Posterior vena cava (tissue), 2 donors: ENCODE data around the gene HNRNPCL2. TPM values are rescaled to one million over a fixed set of nuclear protein-coding genes. Genes with fewer than 3 reads are reported as not detected.
"Not testable (repeated sequence)": the region's sequence is repeated elsewhere in the genome, so short reads cannot be mapped to it uniquely, and the experiment has no call there.

Source experiments
- DNase-seq: peaks from one replicate; pipeline ENCODE4 v3.0.0-alpha.2; 2020; ENCODE audit warnings: low spot score
- intact Hi-C, 2 donors: fragments of 100-400 bp; cut with DNase I; formaldehyde crosslinking; loops; one replicate each; pipeline versions ENCODE4 v1.14.1 to v1.14.2; 2022 to 2023
- long read RNA-seq, 2 donors: library from polyadenylated mRNA; unstranded; transcript quantifications; one replicate each; pipeline ENCODE4 v2.0.0, GENCODE V29; 2020 to 2021
- total RNA-seq, 2 donors: library from RNA; stranded (reverse); fragmentation: NEBNext Ultra II Directional; extraction: Animal tissue kit (Norgen Biotek cat#: 25700); gene quantifications; one replicate each; pipeline ENCODE4 v1.2.1, GENCODE V29; 2021
- donor health status: DM: yes; HTN: yes; CAD: no.
- donor health status: DM: yes; HTN: yes; CAD: no.

Gene HNRNPCL2
- not detected for total RNA-seq
- long read RNA-seq, donor 1, result 0 reads
- long read RNA-seq, donor 2, result 0 reads

- DNase-seq, intact Hi-C loops: not testable (repeated sequence)
Observed at GRCh38 chr1:13116754-13117153, at the start of gene HNRNPCL2. Gene HNRNPCL2 (minus strand): TSS chr1:13116854. CDS start chr1:13116400, 454 bp downstream.

- DNase-seq, intact Hi-C loops: not testable (repeated sequence)
Observed at GRCh38 chr1:13165531-13165930, 48.9 kb upstream of the HNRNPCL2 start, which contains the start of gene HNRNPCL4. Gene HNRNPCL4 (minus strand): TSS chr1:13165631. CDS start chr1:13165467, 164 bp downstream.

GRCh38 chr1:13155909-13156308 lies 39.3 kb upstream of the HNRNPCL2 start, which contains the start of gene PRAMEF26:
Gene PRAMEF26 (minus strand): TSS chr1:13156009. CDS start chr1:13153095, 2,914 bp downstream.
- intact Hi-C loops, result not testable (repeated sequence)

GRCh38 chr1:13070474-13070873 lies 46.2 kb downstream of the HNRNPCL2 start, which contains the start of gene PRAMEF25:
Gene PRAMEF25 (plus strand): TSS chr1:13070774. CDS start chr1:13073694, 2,920 bp downstream.
- intact Hi-C loops, DNase-seq: not testable (repeated sequence)

More at GRCh38 chr1:13155909-13156308, 39.3 kb upstream of the HNRNPCL2 start, which contains the start of gene PRAMEF26:
- DNase-seq, result not testable (repeated sequence)

Other genes with a start within 250 kb of the HNRNPCL2 start
- gene PRAMEF4, start 230.7 kb downstream of the HNRNPCL2 start, total RNA-seq, result not detected
- gene PRAMEF10, start 218.6 kb downstream of the HNRNPCL2 start, total RNA-seq, result not detected
- not detected for gene PRAMEF7, start 200.2 kb downstream of the HNRNPCL2 start, total RNA-seq
- not detected for gene PRAMEF6, start 169.3 kb downstream of the HNRNPCL2 start, total RNA-seq
- gene PRAMEF27, start 60.3 kb downstream of the HNRNPCL2 start, total RNA-seq, result not detected
- gene HNRNPCL3, start 56.1 kb downstream of the HNRNPCL2 start, total RNA-seq, result not detected
- gene PRAMEF25, start 46.1 kb downstream of the HNRNPCL2 start, total RNA-seq, result not detected
- not detected for gene PRAMEF26, start 39.2 kb upstream of the HNRNPCL2 start, total RNA-seq
- gene HNRNPCL4, start 48.8 kb upstream of the HNRNPCL2 start, total RNA-seq, result not detected
- gene PRAMEF9, start 55.0 kb upstream of the HNRNPCL2 start, total RNA-seq, result not detected
- not detected for gene PRAMEF13, start 84.6 kb upstream of the HNRNPCL2 start, total RNA-seq
- gene PRAMEF18, start 109.3 kb upstream of the HNRNPCL2 start, total RNA-seq, result not detected
- not detected for gene PRAMEF5, start 137.3 kb upstream of the HNRNPCL2 start, total RNA-seq
- not detected for gene PRAMEF8, start 168.3 kb upstream of the HNRNPCL2 start, total RNA-seq
- gene PRAMEF33, start 186.7 kb upstream of the HNRNPCL2 start, total RNA-seq, result not detected
- gene PRAMEF15, start 198.7 kb upstream of the HNRNPCL2 start, total RNA-seq, result not detected
- gene PRAMEF14, start 230.3 kb upstream of the HNRNPCL2 start, total RNA-seq, result not detected